HG02973 (cell line): ENCODE data around the gene PITX1.
"Not testable (repeated sequence)": the region's sequence is repeated elsewhere in the genome, so short reads cannot be mapped to it uniquely, and the experiment has no call there.

Experiments
- ATAC-seq: cut with Tn5 transposase; IDR thresholded peaks from one replicate; pipeline ENCODE4 v1.9.1; 2021; ENCODE audit warnings: moderate library complexity; ENCODE audit not compliant: unreplicated experiment

PITX1 gene

DNA sequence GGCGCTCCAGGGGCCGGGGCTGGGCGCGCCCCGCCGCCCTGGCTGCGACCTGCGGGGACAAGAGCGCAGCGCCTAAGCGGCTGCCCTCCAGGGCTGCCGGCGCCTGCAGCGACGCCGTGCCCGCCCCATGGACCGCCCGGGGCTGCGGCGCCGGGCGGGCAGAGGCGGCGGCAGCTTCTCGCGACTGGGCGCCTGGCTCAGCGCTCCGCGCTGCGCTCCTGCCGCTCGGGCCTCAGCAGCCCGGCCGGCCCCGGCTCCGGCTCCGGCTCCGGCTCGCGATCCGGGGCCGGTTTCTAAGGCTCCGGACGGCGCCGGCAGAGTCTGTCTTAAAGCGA lies at the start of gene PITX1:
Gene PITX1 (minus strand): TSS at position 328 of the 335 bp plus-strand sequence. CDS start 347 bp downstream, outside the sequence.
- no peak for ATAC-seq

DNA sequence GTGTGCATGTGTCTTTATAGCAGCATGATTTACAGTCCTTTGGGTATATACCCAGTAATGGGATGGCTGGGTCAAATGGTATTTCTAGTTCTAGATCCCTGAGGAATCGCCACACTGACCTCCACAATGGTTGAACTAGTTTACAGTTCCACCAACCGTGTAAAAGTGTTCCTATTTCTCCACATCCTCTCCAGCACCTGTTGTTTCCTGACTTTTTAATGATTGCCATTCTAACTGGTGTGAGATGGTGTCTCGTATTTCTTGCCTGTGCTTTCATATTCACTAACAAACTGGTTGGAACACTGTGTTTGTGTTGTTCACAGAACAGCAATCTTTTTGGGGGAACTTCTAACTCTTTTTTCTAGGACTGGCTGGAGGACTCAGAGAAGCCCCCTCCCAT lies 49.3 kb upstream of the PITX1 start:
- ATAC-seq: not testable (repeated sequence)

DNA sequence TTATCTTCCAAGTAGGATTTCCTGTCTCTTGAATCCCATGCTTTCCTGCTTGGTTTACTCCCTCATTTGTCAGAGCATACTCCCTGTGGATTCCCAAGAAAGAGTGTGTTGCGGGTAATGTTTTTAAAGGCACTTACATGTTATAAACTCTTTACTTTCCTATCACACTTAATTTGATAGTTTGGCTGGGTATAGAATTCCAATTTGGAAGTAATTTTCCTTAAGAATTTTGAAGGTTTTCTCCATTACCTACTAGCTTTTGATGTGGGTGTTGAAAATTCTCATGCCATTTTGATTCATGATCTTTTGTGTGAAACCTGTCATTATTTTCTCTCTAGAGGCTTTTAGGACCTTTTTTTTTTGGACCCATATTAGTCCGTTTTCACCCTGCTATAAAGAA lies 47.2 kb upstream of the PITX1 start:
- no peak for ATAC-seq

DNA sequence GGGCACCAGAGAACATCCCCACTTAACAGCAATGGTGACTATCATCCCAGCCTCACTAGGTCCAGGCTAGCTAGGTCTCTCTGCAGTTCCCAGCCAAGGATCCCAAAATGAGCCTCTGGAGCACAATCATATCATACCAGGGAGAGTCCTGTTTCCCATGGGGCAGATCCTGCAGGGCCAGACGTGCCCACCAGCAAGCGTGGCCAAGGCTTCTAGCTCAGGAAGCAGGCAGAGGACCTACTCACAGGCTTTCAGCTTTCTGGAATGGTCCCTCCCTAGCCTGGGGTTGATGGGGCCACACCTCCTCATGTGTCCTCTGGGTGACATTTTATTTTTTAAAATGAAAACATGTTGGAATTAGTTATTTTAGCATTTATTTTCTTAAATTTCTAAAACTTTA lies 45.7 kb upstream of the PITX1 start:
- ATAC-seq: no peak

DNA sequence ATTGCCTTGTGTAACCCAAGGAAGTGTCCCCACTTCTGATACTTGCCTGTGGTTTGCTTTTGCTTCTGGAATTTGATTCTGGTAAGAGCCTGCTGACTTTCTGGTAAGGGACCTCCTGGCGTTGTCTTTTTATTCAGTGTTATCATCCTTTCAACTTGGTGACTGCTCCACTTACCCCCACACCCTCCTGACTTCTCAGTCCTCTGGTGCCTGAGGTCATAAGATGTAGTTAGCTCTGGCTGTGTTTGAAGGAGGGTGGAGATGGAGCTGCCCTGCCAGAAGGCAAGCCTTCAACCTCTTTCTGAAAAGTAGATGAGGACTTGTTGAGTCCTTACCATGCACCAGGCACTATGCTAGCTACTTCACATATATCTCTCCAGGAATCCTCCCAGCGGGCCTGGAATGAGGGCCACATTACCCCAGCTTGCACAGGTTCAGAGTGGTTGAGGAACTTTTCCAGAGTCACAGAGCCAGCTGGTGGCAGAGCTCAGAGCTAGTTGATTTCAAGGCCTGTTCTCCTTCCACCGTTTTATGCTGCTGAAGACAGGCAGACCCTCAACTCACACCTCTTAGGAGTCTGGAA lies 45.2 kb upstream of the PITX1 start:
- ATAC-seq: no peak

DNA sequence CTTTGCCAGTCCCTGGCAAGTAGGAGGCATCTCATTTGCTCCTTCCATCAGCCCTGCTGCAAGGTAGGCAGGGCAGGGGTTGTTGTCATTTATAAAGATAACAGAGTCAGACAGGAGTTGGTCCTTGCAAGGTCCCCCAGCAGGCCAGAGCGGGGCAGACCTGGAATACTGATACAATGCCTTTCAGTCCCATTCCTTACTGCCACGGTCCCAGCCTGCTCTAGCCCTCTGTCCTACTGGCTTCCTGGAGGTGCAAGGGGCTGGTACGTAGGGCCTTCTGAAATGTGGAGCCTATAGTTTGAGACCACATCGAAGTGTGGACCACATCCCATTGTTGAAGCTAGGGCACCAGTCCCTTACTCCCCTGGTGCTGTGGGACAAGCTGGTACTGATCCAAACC lies 42.8 kb upstream of the PITX1 start:
- ATAC-seq: no peak

DNA sequence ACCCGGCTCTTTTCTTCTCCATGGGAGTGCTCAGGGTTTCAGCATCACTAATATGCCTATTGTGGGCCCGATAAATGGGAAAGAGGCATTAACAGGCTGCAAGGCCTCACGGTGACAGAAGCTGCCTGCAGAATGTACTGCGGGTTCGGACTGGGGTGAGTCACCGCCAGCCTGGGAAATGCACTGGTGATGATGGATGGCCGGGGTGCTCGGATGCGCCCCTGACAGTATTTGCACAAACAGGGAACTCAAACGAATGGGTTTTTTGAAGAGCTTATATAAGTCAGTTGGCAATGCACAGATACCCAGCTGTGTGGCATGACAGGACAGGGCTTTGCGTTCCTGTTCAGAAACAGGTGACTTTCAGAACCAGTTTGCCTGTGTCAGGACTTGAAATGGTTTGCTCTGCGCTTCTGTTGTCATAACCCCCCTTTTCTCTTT lies 42.0 kb upstream of the PITX1 start:
- ATAC-seq: no peak

DNA sequence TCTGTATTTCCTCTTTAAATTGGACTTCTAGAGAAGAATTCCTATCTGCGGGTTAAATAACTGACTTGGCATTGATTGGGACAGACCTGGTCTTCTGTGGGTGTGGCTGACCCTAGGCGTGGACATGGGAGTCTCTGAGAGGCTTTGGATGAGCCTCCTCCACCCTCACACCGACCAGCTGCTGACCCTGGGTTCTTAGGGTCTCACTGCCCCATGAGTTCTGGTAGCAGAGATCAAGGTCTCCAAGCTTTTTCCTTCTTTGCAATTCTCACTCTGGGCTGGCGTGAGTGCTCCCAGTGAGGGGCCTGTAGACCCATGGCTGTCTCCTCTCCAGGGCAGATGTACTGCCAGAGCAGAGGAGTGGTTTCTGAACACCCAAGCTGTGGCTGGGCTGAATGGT lies 41.6 kb upstream of the PITX1 start:
- ATAC-seq: no peak

DNA sequence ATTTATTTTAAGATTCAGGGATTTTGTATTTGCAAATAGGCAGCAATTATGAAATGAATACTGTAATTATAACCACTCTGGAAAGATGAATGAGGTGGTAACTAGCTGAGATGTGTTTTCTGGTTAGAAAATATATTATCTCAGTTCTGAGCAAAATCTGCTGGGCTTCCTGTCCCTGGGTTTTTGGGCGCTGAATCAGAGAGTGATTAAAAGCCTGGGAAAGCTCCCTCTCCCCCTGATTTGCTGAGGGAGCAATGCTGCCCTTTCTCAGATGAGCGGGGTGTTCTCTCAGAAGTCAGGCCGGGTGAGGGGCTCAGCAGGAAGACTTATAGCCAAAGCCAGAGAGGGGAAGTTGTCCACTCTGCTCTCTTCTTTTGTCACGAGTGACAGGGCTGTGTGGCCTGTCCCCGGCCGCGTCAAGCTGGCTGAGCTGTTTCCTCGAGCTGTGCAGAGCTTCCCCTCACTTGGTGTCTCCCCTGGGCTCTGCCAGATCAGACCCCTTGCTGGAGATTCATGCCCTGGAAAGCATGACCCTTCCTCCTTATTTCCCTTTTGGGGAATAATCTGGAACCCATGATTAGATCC lies 39.8 kb upstream of the PITX1 start:
- no peak for ATAC-seq

DNA sequence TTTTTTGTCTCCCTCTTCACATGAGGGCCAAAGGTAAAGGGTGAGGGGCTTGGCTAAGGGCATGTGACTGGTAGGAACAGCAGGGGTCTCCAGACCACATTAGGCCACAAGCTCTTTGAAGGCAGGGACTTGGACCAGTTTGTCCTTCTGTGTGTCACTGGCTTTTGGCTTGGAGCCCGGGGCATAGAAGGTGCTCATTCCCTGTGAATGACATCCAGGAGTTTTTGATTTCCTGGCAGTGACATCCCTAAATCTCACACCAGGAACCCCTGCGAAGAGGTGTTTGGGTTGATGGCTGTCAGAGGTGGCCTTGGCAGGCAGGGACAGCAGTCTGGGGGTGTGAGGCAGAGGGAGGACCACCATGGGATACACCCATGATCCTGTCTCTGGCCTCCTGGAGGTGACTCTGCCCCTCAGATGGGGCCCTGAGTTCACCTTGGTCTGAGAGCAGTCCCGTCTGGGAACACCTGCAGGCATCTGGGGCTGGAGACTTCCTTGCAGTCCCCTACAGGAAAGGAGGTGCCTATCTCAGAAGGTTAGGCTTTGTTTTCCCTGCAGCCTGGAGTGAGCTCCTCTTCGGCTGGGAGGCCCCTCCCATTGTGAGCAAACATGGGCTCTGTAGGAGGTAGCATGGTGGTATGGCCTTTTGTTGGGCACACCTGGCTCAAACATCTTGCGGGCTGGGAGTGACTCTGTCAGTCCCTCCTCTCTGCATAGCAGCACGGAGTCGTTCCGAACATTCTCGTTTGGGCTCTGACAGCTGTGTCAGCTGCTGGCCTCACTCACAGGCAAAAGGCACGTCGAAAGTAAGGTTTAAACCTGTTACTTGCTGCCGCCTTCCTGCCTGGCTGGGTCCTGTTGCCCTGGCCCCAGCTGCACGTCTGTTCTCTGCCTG lies 38.6 kb upstream of the PITX1 start:
- ATAC-seq: no peak

DNA sequence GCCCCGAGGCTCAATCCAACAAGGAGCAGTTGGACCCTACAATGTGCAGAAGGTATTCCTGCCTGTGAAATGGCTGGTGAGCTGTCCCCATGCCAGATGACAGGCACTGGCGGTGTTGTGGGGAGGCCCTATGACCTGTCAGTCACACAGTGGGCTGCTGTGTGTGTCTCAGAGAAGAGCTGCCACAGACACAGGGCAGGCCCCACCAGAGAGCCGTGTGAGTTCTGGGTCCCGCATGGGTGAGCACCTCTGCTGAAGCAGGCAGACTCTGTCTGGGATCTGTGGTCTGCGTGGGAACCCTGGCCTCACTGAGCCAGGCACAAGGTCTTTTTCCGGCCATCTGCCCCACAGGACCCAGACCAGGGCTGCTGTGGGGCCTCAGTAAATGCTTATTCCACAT lies 37.3 kb upstream of the PITX1 start:
- ATAC-seq: no peak

DNA sequence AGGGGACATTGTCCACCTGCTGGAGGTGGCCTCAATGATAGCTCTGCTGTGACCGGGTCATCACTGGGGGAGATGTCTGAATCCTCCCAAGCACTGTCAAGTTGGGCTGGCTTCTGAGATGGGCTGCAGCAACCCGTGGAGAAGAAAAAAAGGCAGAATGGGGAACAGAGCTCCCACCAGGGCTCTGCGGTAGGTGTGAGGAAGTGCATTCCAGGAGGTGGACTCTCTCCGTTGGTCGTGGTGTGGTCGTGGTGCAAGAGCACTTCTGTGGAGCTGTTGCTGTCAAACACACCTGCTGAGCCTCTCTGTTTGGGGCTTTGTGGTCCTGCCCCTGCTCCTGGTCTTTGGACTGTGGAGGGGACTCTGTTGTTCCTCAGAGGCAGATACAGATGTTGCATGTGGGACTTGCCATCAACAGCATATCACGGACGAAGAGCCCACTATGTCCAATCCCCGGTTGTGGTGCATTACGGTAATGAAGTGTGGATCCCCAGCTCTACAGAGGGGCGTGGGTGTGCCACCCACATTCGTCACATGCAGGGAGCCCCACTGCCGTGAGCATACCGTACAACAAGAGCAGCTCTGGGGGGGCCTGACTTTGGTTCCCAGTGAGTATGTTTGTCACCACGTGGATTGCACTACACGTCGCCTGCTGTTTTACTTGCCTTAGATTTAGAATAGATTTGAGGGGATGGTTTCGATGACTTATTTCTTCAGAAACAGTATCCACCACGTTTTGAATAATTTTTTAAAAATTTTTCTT lies 36.0 kb upstream of the PITX1 start:
- ATAC-seq: no peak

DNA sequence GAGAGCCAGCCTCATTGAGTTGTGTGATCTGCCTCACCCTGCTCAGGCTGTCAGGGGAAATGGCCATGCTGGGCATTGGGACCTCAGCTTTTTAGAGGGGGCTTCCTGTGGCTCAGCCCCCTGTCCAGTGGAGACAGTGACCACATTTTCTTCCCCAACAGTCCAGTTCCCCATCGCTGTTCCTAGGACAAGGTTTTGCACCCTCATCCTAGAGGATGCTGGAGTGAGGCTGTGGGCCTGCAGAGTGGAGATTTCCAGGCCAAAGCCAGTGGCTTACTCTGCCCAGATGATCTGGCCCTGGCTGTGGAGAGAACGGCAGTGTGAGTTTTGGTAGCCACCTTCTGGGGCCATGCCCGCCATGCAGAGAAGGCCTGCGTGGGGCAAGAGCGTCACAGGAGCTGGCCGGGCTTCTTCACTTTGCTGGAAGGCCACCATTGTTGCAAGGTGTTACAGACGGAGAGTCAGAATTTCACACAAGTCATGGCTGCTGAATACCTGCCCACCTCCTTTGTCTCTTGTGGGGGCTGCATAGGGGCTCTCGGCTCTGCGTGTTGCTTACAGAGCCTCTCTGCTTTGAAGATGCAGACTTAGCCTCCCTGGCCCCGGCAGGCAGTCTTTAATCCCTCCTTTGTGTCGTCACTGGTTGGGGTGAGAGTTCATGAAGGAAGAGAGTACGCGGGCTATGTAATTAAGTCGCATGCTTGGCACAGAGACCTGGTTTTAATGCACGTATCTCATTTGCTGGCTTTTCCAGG lies 35.2 kb upstream of the PITX1 start:
- ATAC-seq: no peak

DNA sequence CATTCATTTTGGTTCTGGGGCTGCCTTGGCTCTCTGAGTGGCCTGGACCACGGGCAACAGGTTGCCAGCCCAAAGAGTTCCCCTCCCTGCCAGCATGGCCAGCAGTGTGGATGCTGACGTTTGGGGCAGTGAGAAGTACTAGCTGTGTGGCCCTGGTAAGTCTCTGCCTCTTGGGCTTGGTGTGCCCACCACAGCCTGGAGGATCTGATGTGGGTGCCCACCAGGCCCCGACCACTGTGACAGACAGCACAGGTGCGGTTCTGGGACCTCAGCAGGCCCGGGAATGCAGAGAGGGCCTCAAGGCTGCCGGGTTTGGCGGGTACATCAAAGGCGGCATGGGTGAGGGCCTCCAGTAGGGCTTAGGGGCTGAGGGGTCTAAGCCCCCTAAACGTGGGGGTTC lies 33.6 kb upstream of the PITX1 start:
- ATAC-seq: no peak

DNA sequence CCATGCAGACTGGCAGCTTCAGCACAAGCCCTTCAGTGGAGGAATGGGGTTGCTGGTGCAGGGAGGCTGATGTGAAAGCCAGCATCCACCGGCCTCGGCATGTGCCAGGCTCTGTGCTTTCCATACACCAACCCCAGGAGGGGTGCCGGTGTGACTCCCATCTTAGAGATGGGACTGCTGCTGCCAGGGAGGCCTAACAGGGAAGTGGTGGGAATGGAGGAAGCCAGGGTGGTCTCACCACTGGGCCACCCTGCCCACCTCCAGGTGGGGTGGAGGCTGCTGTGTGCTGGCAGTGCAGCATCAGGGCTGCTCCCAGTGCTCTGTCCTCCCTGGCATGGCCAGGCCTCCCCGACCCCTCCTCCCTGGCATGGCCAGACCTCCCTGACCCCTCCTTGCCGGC lies 32.8 kb upstream of the PITX1 start:
- ATAC-seq: no peak

DNA sequence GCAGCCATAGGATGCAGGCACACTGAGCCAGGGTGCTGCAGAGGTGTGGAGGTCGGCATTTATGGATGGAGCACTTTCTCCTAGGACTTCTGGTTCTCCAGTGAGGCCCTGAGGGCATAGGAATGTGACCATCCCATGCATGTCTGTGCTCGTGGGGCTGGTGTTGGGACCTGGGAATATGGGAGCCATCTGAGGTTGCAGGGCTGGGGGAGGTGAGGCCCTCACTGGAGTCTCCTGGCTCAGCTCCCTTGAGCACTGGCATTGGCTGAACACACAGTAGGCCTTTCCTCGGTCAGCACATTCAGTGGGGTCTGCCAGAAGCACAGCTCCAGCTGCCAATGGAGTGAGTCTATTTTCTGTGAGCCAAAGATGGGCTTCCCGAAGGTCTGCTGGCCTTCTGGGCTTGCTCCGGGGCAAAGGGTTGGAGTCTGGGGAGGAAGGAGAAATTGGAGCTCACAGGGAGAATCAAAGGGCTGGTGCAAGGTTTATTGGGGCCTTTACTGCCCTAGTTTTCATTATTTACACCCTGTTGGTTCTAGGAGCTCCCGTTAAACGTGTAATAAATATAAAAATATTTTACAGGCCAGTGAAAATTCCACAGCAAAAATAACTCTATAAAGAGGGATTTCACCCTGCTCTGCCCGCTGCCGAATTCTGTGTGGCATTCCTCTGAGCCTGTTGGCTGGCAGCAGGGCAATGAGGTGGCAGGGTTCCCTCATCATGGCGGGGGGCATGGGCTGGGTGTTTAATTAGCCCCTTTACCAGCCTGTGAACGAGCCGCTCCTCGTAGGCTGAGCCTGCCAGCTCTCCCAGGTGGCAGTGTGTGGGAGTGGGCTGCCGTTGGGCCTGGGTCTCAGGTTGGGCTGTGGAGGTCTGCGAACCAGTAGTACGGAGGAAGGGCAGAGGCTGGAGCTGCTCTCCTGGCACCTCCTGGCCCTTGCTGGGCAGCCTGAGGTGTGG lies 31.6 kb upstream of the PITX1 start:
- ATAC-seq: no peak

DNA sequence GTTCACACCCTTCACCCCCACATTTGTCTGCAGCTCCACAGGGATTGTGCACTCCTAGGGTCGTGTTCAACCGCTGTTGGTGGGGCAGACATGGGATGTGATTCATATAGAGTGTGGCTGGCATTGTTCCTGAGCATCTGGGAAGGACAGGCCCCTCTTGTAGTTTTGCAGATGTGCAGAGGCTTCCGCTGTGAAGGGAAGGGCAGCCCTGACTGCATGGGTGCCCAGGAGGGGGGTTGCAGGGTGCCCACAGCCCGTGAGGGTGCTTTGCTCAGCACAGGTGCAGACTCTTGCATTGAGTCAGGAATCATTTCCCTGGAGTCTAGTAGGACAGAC lies 30.2 kb upstream of the PITX1 start:
- no peak for ATAC-seq

DNA sequence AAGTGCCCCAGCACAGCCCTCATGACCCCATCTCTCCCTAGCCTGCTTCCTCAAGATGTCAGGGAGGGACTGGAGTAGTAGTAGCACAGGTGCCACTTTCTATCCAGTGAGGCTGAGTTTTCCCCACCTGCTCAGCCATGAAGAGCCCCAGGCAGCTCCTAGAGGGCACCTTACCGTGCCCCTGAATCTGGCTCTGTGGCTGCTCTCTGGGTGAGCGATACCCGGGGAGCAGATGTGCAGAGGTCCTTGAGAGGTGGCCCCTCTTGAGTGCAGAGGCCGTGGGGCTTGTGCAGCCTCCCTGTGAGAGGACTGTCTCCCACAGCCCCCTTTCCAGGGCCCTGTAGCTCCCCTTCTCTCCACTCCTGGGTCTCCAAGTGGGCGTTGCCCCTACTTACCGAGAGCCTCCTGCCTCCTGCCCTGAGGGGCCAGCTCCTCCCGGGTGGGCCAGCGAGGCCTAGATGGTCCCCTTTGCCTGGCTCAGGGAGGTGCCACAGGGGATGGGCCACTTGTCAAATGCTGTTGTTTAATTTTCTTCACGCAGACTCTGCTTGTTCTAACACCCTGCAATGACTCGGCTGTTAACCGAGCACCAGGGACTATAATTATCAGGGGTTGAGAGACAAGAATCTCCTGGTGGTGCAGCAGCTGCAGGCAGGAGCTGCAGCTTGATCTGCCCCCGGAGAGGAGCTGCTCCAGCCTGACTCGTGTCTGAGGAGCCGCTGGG lies 29.6 kb upstream of the PITX1 start:
- ATAC-seq: no peak

DNA sequence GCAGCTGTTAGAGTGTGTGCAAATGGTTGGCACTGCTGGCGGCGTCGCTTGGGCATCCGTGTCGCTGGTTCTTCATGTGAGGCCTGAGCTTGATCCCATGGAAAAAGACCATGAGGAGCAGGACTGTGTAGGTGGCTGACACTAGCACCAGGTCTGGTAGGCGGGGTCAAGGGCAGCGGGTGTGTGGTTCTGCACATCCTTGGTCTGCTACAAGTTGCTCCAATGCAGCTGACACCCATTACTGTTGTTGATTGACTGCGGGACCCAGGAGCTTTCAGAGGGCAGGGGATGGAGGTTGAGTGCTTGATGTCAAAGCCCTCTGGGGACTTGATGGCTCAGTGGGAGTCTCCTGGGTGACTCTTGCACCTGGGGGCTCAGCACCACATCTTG lies 29.0 kb upstream of the PITX1 start:
- ATAC-seq: no peak
